ENCODE measurements around the gene OR10Z1. TPM values are rescaled to one million over a fixed set of nuclear protein-coding genes. Genes with fewer than 3 reads are reported as not detected.

Gene OR10Z1
- total RNA-seq, 1 donor from 2014 or later: not detected

- no peak for TF ChIP-seq CTCF (IDR thresholded peaks at IDR 0.05; ENCODE audit: insufficient read depth, low read length, severe bottlenecking)
- Histone ChIP-seq H3K27me3 (ENCODE audit: control insufficient read depth, insufficient read depth, low read length) (no peaks in the 10 kb centered on the region), H3K4me3 (ENCODE audit: low read depth, low read length) (no peak overlapping the region), H3K36me3 (ENCODE audit: control insufficient read depth, insufficient read depth, low read length) (no peaks in the 10 kb centered on the region)
- FAIRE-seq (no peak), DNase-seq (ENCODE audit: low read depth) (no peak)
These were observed 27.5 kb upstream of the OR10Z1 start for GRCh38 chr1:158577561-158577960.

GRCh38 chr1:158579733-158580132 is 25.3 kb upstream of the OR10Z1 start, which contains the start of gene OR10X1:
Gene OR10X1 (minus strand): TSS chr1:158579899. CDS start chr1:158579899, 0 bp downstream.
- TF ChIP-seq CTCF (IDR thresholded peaks at IDR 0.05; ENCODE audit: insufficient read depth, low read length, severe bottlenecking): no peak

GRCh38 chr1:158583962-158584361 is 21.1 kb upstream of the OR10Z1 start:
- no peaks in the 10 kb centered on the region for H3K36me3 ChIP-seq (ENCODE audit: control insufficient read depth, insufficient read depth, low read length)
- no peak for TF ChIP-seq CTCF (IDR thresholded peaks at IDR 0.05; ENCODE audit: insufficient read depth, low read length, severe bottlenecking)
- no peaks in the 10 kb centered on the region for H3K27me3 ChIP-seq (ENCODE audit: control insufficient read depth, insufficient read depth, low read length)
- DNase-seq (ENCODE audit: low read depth): peak; percentile 18
- no peak for FAIRE-seq
- H3K4me3 ChIP-seq (ENCODE audit: low read depth, low read length): no peak overlapping the region

More at GRCh38 chr1:158579733-158580132, 25.3 kb upstream of the OR10Z1 start, which contains the start of gene OR10X1:
- DNase-seq (ENCODE audit: low read depth) (no peak), FAIRE-seq (no peak)
- no peaks in the 10 kb centered on the region for H3K36me3 ChIP-seq (ENCODE audit: control insufficient read depth, insufficient read depth, low read length)
- no peak within 1 kb of the TSS for H3K4me3 ChIP-seq (ENCODE audit: low read depth, low read length)
- H3K27me3 ChIP-seq (ENCODE audit: control insufficient read depth, insufficient read depth, low read length): no peaks in the 10 kb centered on the region

- Histone ChIP-seq H3K4me3 (ENCODE audit: low read depth, low read length) (no peak overlapping the region), H3K36me3 (ENCODE audit: control insufficient read depth, insufficient read depth, low read length) (no peaks in the 10 kb centered on the region), H3K27me3 (ENCODE audit: control insufficient read depth, insufficient read depth, low read length) (no peaks in the 10 kb centered on the region)
- TF ChIP-seq CTCF (IDR thresholded peaks at IDR 0.05; ENCODE audit: insufficient read depth, low read length, severe bottlenecking): no peak
- FAIRE-seq (no peak), DNase-seq (ENCODE audit: low read depth) (no peak)
These were observed 18.1 kb upstream of the OR10Z1 start for GRCh38 chr1:158586942-158587341.

- TF ChIP-seq CTCF (IDR thresholded peaks at IDR 0.05; ENCODE audit: insufficient read depth, low read length, severe bottlenecking): no peak
- H3K4me3 ChIP-seq (ENCODE audit: low read depth, low read length): no peak overlapping the region
- H3K27me3 ChIP-seq (ENCODE audit: control insufficient read depth, insufficient read depth, low read length): no peaks in the 10 kb centered on the region
- DNase-seq (ENCODE audit: low read depth) (no peak), FAIRE-seq (no peak)
- no peaks in the 10 kb centered on the region for H3K36me3 ChIP-seq (ENCODE audit: control insufficient read depth, insufficient read depth, low read length)
These were observed 4.3 kb upstream of the OR10Z1 start for GRCh38 chr1:158600735-158601134.

- Histone ChIP-seq H3K36me3 (ENCODE audit: control insufficient read depth, insufficient read depth, low read length) (no peaks in the 10 kb centered on the region), H3K4me3 (ENCODE audit: low read depth, low read length) (no peak overlapping the region), H3K27me3 (ENCODE audit: control insufficient read depth, insufficient read depth, low read length) (no peaks in the 10 kb centered on the region)
- TF ChIP-seq CTCF (IDR thresholded peaks at IDR 0.05; ENCODE audit: insufficient read depth, low read length, severe bottlenecking): no peak
- no peak for DNase-seq (ENCODE audit: low read depth)
- no peak for FAIRE-seq
These were observed 2.2 kb downstream of the OR10Z1 start for GRCh38 chr1:158607296-158607695.
